ENCODE measurements around the gene MYH9. TPM values are rescaled to one million over a fixed set of nuclear protein-coding genes. Genes with fewer than 3 reads are reported as not detected.

MYH9 gene
- polyA plus RNA-seq, 1 of the 3 experiments (the other 2 are of a cell fraction), result 303 TPM

DNA sequence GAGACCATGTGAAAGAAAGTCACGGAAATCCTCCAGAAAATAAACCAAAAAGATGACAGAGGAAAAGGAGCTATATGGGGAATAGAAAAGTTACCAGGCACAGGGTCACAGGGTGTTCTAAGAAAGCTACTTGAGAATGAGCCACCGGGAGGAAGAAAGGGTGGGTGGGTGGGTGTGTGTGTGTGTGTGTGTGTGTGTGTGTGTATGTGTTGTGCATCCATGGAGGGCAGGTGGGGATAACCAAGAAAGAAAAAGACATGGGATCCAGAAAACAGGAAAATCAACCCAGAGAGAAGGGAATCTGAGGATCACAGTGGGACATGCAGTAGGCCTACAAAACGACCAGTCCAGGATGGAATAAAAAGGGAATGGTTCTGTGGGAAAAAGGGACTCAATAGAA, 152.2 kb downstream of the MYH9 start:
- Histone ChIP-seq H3K9me2 (no peaks in the 10 kb centered on the region), H3F3A (replicated peaks; ENCODE audit: insufficient read depth) (peaks cover 7% of the 10 kb centered on the region), H3K4me1 (ENCODE audit: control insufficient read depth in 1 of 2, insufficient read depth in 2 of 2, low read depth in 1 of 2, low read length in 1 of 2) (peaks cover 10 to 25% of the 10 kb centered on the region in 2 experiments; a peak in 1 of 4 replicates), H3K27ac (ENCODE audit: low read depth in 2 of 2, low read length in 1 of 2) (no peak overlapping the region), H3K36me3 (replicated peaks in 1 of 2; ENCODE audit: control insufficient read depth in 1 of 2, insufficient read depth in 2 of 2, low read length in 1 of 2) (peaks cover 5 to 15% of the 10 kb centered on the region in 2 experiments), H3K27me3 (ENCODE audit: insufficient read depth) (no peaks in the 10 kb centered on the region), H4K20me1 (ENCODE audit: insufficient read depth) (no peaks in the 10 kb centered on the region), H3K9me3 (no peaks in the 10 kb centered on the region), H3K4me3 (ENCODE audit: low read depth in 2 of 2, low read length in 1 of 2) (no peak overlapping the region), H2AFZ (ENCODE audit: low read depth) (no peak overlapping the region), H3K79me2 (ENCODE audit: insufficient read depth) (peaks cover 19% of the 10 kb centered on the region), H3K4me2 (no peak overlapping the region), H3K9ac (no peak overlapping the region)
- TF ChIP-seq, protein P1, sequence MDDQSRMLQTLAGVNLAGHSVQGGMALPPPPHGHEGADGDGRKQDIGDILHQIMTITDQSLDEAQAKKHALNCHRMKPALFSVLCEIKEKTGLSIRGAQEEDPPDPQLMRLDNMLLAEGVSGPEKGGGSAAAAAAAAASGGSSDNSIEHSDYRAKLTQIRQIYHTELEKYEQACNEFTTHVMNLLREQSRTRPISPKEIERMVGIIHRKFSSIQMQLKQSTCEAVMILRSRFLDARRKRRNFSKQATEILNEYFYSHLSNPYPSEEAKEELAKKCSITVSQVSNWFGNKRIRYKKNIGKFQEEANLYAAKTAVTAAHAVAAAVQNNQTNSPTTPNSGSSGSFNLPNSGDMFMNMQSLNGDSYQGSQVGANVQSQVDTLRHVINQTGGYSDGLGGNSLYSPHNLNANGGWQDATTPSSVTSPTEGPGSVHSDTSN (IDR thresholded peaks at IDR 0.05), result no peak
- TF ChIP-seq, protein P2, sequence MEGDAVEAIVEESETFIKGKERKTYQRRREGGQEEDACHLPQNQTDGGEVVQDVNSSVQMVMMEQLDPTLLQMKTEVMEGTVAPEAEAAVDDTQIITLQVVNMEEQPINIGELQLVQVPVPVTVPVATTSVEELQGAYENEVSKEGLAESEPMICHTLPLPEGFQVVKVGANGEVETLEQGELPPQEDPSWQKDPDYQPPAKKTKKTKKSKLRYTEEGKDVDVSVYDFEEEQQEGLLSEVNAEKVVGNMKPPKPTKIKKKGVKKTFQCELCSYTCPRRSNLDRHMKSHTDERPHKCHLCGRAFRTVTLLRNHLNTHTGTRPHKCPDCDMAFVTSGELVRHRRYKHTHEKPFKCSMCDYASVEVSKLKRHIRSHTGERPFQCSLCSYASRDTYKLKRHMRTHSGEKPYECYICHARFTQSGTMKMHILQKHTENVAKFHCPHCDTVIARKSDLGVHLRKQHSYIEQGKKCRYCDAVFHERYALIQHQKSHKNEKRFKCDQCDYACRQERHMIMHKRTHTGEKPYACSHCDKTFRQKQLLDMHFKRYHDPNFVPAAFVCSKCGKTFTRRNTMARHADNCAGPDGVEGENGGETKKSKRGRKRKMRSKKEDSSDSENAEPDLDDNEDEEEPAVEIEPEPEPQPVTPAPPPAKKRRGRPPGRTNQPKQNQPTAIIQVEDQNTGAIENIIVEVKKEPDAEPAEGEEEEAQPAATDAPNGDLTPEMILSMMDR (IDR thresholded peaks at IDR 0.05), result no peak
- TF ChIP-seq NFIC (IDR thresholded peaks at IDR 0.05; ENCODE audit: borderline replicate concordance), result no peak
- no peak for TF ChIP-seq MXI1 (IDR thresholded peaks at IDR 0.05; ENCODE audit: low read depth, low read length)
- no peak for TF ChIP-seq SMC3 (IDR thresholded peaks at IDR 0.05; ENCODE audit: low read depth, low read length)
- TF ChIP-seq, protein P3, sequence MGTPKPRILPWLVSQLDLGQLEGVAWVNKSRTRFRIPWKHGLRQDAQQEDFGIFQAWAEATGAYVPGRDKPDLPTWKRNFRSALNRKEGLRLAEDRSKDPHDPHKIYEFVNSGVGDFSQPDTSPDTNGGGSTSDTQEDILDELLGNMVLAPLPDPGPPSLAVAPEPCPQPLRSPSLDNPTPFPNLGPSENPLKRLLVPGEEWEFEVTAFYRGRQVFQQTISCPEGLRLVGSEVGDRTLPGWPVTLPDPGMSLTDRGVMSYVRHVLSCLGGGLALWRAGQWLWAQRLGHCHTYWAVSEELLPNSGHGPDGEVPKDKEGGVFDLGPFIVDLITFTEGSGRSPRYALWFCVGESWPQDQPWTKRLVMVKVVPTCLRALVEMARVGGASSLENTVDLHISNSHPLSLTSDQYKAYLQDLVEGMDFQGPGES (IDR thresholded peaks at IDR 0.05; ENCODE audit: low read depth, low read length), result no peak
- no peak for TF ChIP-seq RCOR1 (IDR thresholded peaks at IDR 0.05; ENCODE audit: low read length)
- no peak for TF ChIP-seq USF2 (IDR thresholded peaks at IDR 0.05; ENCODE audit: borderline replicate concordance, low read depth, low read length)
- no peak for TF ChIP-seq GABPA (IDR thresholded peaks at IDR 0.05; ENCODE audit: low read depth)
- no peak for TF ChIP-seq FOSL2 (IDR thresholded peaks at IDR 0.05; ENCODE audit: borderline replicate concordance, low read depth)
- 75% methylated on average over 3 of the region's 3 CpGs for WGBS (ENCODE audit: low lambda C conversion rate)
- CTCF ChIA-PET, result interaction anchor here (1.4 to 4.7 kb wide), 3 partner anchors 14 to 42 kb away, joined by 4 to 30 read pairs (median 6); no protein-coding TSS in a partner anchor
- DNase-seq, result no peak
- POLR2A ChIA-PET, result no interaction called here

- ChIA-PET CTCF (interaction anchor here (1.4 kb wide), 1 partner anchor 39 kb away, joined by 4 read pairs; no protein-coding TSS in a partner anchor), POLR2A (no interaction called here)
- Histone ChIP-seq H3K4me3 (ENCODE audit: low read depth in 2 of 2, low read length in 1 of 2) (no peak overlapping the region), H4K20me1 (ENCODE audit: insufficient read depth) (no peaks in the 10 kb centered on the region), H3F3A (replicated peaks; ENCODE audit: insufficient read depth) (peaks cover 7% of the 10 kb centered on the region), H3K79me2 (ENCODE audit: insufficient read depth) (peaks cover 19% of the 10 kb centered on the region), H3K4me2 (no peak overlapping the region), H2AFZ (ENCODE audit: low read depth) (no peak overlapping the region), H3K36me3 (replicated peaks in 1 of 2; ENCODE audit: control insufficient read depth in 1 of 2, insufficient read depth in 2 of 2, low read length in 1 of 2) (peaks cover 5 to 17% of the 10 kb centered on the region in 2 experiments), H3K4me1 (ENCODE audit: control insufficient read depth in 1 of 2, insufficient read depth in 2 of 2, low read depth in 1 of 2, low read length in 1 of 2) (peaks cover 10 to 24% of the 10 kb centered on the region in 2 experiments; a peak in 1 of 4 replicates), H3K9ac (no peak overlapping the region), H3K9me3 (no peaks in the 10 kb centered on the region), H3K27me3 (ENCODE audit: insufficient read depth) (no peaks in the 10 kb centered on the region), H3K27ac (ENCODE audit: low read depth in 2 of 2, low read length in 1 of 2) (no peak overlapping the region), H3K9me2 (no peaks in the 10 kb centered on the region)
- no peak for DNase-seq
- TF ChIP-seq EP300 (IDR thresholded peaks at IDR 0.05; ENCODE audit: borderline replicate concordance in 1 of 2, low read depth in 1 of 2, low read length in 1 of 2) (no peak), USF2 (IDR thresholded peaks at IDR 0.05; ENCODE audit: borderline replicate concordance, low read depth, low read length) (no peak), JUND (IDR thresholded peaks at IDR 0.05) (no peak)
- 81% methylated on average over 2 of the region's 2 CpGs for WGBS (ENCODE audit: low lambda C conversion rate)
Observed at GRCh38 chr22:36234919-36235318, 152.8 kb downstream of the MYH9 start.

Data from SK-N-SH (cell line).